ENCODE results near the gene PTPRD. TPM values are rescaled to one million over a fixed set of nuclear protein-coding genes. Genes with fewer than 3 reads are reported as not detected.

The PTPRD gene
- total RNA-seq, 1 experiment from 2014 or later: 32.5 TPM

GRCh38 chr9:8569823-8570222, 2043.0 kb downstream of the PTPRD start:
- no peak overlapping the region for H3K27ac ChIP-seq (ENCODE audit: insufficient read length, low read depth, low read length)
- H3K79me2 ChIP-seq (ENCODE audit: insufficient read depth, low read length): no peaks in the 10 kb centered on the region
- no peak overlapping the region for H3K56ac ChIP-seq (ENCODE audit: insufficient read length, low read depth, low read length)
- H4K5ac ChIP-seq (ENCODE audit: insufficient read length, low read depth, low read length): no peak overlapping the region
- no peak overlapping the region for H3K4ac ChIP-seq (ENCODE audit: low read depth, low read length)
- Mint-ChIP-seq H3K4me1 (no peaks in the 10 kb centered on the region), H3K36me3 (ENCODE audit: insufficient read depth in 1 of 3, low read depth in 3 of 3) (no peaks in the 10 kb centered on the region), H3K4me3 (no peak overlapping the region), H3K27ac (no peak overlapping the region), H3K27me3 (ENCODE audit: low read depth) (no peaks in the 10 kb centered on the region), H3K9me3 (no peaks in the 10 kb centered on the region)
- no peak overlapping the region for H4K8ac ChIP-seq (replicated peaks; ENCODE audit: insufficient read length, low read depth, low read length)
- no peak overlapping the region for H3K23ac ChIP-seq (ENCODE audit: insufficient read length, low read depth, low read length)
- H4K20me1 ChIP-seq (ENCODE audit: control insufficient read depth, insufficient read depth, insufficient read length): no peaks in the 10 kb centered on the region
- no peaks in the 10 kb centered on the region for H3K23me2 ChIP-seq (ENCODE audit: insufficient read length, low read depth, low read length, poor library complexity, severe bottlenecking)
- no peak overlapping the region for H3K4me2 ChIP-seq (ENCODE audit: insufficient read depth, insufficient read length, low read length)
- no peak for DNase-seq
- no peak overlapping the region for H3K9ac ChIP-seq (ENCODE audit: extremely low read depth, insufficient read length, low read length)
- H2BK12ac ChIP-seq (ENCODE audit: insufficient read length, low read depth, low read length): no peak overlapping the region
- no peaks in the 10 kb centered on the region for H3K4me1 ChIP-seq (ENCODE audit: insufficient read depth, low read length)
- no peak overlapping the region for H3K18ac ChIP-seq (ENCODE audit: insufficient read length, low read depth, low read length)
- H2AK5ac ChIP-seq (ENCODE audit: insufficient read length, low read length): no peak overlapping the region
- H3K9me3 ChIP-seq (ENCODE audit: control insufficient read depth, low read depth, low read length): no peaks in the 10 kb centered on the region
- no peak overlapping the region for H3T11ph ChIP-seq (ENCODE audit: low read length)
- no peak overlapping the region for H2BK120ac ChIP-seq (ENCODE audit: low read depth, low read length, poor library complexity, severe bottlenecking)
- H3K79me1 ChIP-seq (ENCODE audit: insufficient read depth, low read depth, low read length, poor library complexity, severe bottlenecking): no peaks in the 10 kb centered on the region
- no peak overlapping the region for H2BK20ac ChIP-seq (ENCODE audit: low read depth, low read length, poor library complexity, severe bottlenecking)
- no peak overlapping the region for H2BK5ac ChIP-seq (ENCODE audit: insufficient read length, low read length)
- no peak overlapping the region for H4K91ac ChIP-seq (ENCODE audit: insufficient read length, low read depth, low read length)
- no peak for TF ChIP-seq CTCF (conservative IDR thresholded peaks at IDR 0.05)
- H3K14ac ChIP-seq (ENCODE audit: insufficient read depth, low read length): no peak overlapping the region
- no peaks in the 10 kb centered on the region for H3K27me3 ChIP-seq (ENCODE audit: insufficient read depth, low read length)
- H2BK15ac ChIP-seq (ENCODE audit: low read depth, low read length): no peak overlapping the region
- no CpG with 5 or more reads among the region's 4 CpGs for WGBS (ENCODE audit: extremely low coverage, insufficient read length, low lambda C conversion rate)
- H2AFZ ChIP-seq (ENCODE audit: low read length): no peak overlapping the region

Measured in H9 (cell line).